VCaP (cell line): ENCODE measurements around the gene SMKR1.

ENCODE experiments used
- H3K27ac ChIP-seq: fragments of 450-650 bp; 2 replicates; pipeline ENCODE4 v1.5.1; 2017
- CTCF ChIP-seq: fragments of 450-650 bp; conservative IDR thresholded peaks from 2 replicates; pipeline ENCODE4 v1.5.1; 2017; ENCODE audit warnings: mild to moderate bottlenecking, moderate library complexity

Gene SMKR1

GRCh38 chr7:129561677-129562359 is 59.5 kb downstream of the SMKR1 start:
- TF ChIP-seq CTCF, result no peak
- H3K27ac ChIP-seq, result peak overlapping the region; percentile 22; the same call in 1 of the 2 replicates
